ENCODE data around the gene GID8. TPM values are rescaled to one million over a fixed set of nuclear protein-coding genes. Genes with fewer than 3 reads are reported as not detected.
A peak's percentile ranks its signal among the peaks of the same experiment; 100 is the strongest.

The GID8 gene
- total and polyA plus RNA-seq, 2 of the 13 experiments (the other 11 are each of a cell fraction or from before 2014, with no cell fraction given) = 39.6 to 59.8 TPM

GRCh38 chr20:62952373-62952967 lies 14.5 kb downstream of the GID8 start, which contains the start of gene SLC17A9 (continued):
- TF ChIP-seq POLR2A (IDR thresholded peaks at IDR 0.05; ENCODE audit: insufficient read depth in 1 of 2, low read depth in 2 of 2, low read length in 2 of 2) = peak in 1 of 2 experiments; percentile 91; a peak in 2 of 4 replicates
- TF ChIP-seq ZNF740 (CRISPR knock-in tag; IDR thresholded peaks at IDR 0.05) = peak; percentile 83
- TF ChIP-seq JUNB (CRISPR knock-in tag; IDR thresholded peaks at IDR 0.05; ENCODE audit: borderline replicate concordance) = no peak
- TF ChIP-seq KLF11 (CRISPR knock-in tag; IDR thresholded peaks at IDR 0.05) = peak; percentile 88
- peak; percentile 77; the same call in 1 of the 2 replicates for TF ChIP-seq PHF8 (CRISPR knock-in tag; IDR thresholded peaks at IDR 0.05)
- TF ChIP-seq ZKSCAN8 (CRISPR knock-in tag; IDR thresholded peaks at IDR 0.05; ENCODE audit: borderline replicate concordance) = peak; percentile 89; the same call in 1 of the 2 replicates
- TF ChIP-seq IRF2 (CRISPR knock-in tag; IDR thresholded peaks at IDR 0.05) = peak; percentile 91
- TF ChIP-seq ZBTB20 (CRISPR knock-in tag; IDR thresholded peaks at IDR 0.05; ENCODE audit: borderline replicate concordance, low read depth) = peak; percentile 68; the same call in 1 of the 2 replicates
- TF ChIP-seq FOXP4 (CRISPR knock-in tag; IDR thresholded peaks at IDR 0.05) = peak; percentile 80
- TF ChIP-seq ZNF546 (CRISPR knock-in tag; conservative IDR thresholded peaks at IDR 0.05) = peak; percentile 50; the same call in 1 of the 2 replicates
- TF ChIP-seq ZBTB10 (CRISPR knock-in tag; IDR thresholded peaks at IDR 0.05; ENCODE audit: borderline replicate concordance) = peak; percentile 55; the same call in 1 of the 2 replicates
- TF ChIP-seq ZNF569 (CRISPR knock-in tag; IDR thresholded peaks at IDR 0.05; ENCODE audit: borderline replicate concordance) = no peak
- no peak for TF ChIP-seq FOXO4 (CRISPR knock-in tag; conservative IDR thresholded peaks at IDR 0.05)
- TF ChIP-seq YY1 (IDR thresholded peaks at IDR 0.05; ENCODE audit: insufficient read depth, insufficient replicate concordance, low read depth, low read length) = peak; percentile 74
